ENCODE measurements around the gene RBM48.

GRCh38 chr7:92582948-92583347, 54.4 kb downstream of the RBM48 start:
- TF ChIP-seq CTCF (IDR thresholded peaks at IDR 0.05) = no peak
- no peak for TF ChIP-seq EP300 (IDR thresholded peaks at IDR 0.05)
- TF ChIP-seq POLR2A (IDR thresholded peaks at IDR 0.05) = no peak
